GM19395 (cell line): Measurements from ENCODE around the gene NBPF26.
"Not testable (repeated sequence)": the region's sequence is repeated elsewhere in the genome, so short reads cannot be mapped to it uniquely, and the experiment has no call there.

ENCODE experiments used
- ATAC-seq: cut with Tn5 transposase; IDR thresholded peaks from one replicate; pipeline ENCODE4 v1.9.1; 2021; ENCODE audit warnings: mild to moderate bottlenecking, moderate library complexity; ENCODE audit not compliant: unreplicated experiment

NBPF26 gene

DNA sequence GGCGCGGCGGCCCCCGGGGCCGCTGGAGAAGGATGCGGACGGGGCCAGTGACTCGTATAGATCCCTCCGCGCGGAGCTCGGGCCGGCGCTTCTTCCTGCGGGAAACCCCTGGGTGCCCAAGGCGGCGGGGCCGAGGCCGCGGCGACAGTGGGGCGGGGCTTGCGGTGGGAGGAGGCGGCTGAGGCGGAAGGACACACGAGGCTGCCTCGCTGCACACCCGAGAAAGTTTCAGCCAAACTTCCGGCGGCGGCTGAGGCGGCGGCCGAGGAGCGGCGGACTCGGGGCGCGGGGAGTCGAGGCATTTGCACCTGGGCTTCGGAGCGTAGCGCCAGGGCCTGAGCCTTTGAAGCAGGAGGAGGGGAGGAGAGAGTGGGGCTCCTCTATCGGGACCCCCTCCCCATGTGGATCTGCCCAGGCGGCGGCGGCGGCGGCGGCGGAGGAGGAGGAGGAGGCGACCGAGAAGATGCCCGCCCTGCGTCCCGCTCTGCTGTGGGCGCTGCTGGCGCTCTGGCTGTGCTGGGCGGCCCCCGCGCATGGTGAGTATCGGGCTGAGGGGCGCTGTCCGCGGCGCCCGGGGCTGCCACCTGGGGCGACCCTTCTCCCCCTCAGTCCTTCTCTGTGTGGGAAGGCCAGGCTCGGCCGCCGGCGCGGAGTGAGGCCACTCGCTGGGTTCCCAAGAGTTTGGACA is at the start of gene NBPF26:
Gene NBPF26 (plus strand): TSS at position 231 of the 688 bp plus-strand sequence.
- peak; percentile 60 for ATAC-seq

DNA sequence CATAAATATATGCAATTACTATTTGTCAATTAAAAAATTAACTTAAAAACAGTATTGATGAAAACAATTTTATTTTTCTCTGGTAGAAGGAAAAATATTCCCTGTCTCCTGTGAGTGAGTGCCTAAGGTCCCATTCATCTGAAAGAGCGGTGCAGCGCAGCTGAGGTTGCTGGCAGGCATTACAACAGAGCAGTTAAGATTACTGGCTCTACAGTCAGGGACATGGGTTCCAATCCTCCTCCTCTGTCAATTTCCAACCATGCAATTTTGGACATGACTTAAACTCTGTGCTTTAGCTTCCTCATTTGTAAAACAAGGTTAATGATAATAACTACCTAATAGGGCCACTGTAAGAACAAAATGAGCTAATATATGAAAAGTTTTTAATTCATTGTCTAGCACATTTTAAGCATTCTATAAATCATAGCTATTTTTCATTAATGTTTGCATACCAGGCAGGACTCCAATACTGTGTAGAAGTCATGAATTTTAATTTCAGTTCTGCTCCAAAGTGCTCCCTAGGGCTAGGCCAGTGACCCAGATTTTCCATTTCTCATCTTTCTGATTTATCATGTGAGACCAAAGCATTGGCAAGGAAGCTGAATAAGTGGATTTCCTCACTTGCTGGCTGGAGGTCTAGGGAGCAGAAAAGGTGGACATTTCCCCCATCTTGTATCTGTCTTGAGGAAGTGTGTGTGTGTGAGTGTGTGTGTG is 43.5 kb upstream of the NBPF26 start:
- ATAC-seq, result not testable (repeated sequence)

DNA sequence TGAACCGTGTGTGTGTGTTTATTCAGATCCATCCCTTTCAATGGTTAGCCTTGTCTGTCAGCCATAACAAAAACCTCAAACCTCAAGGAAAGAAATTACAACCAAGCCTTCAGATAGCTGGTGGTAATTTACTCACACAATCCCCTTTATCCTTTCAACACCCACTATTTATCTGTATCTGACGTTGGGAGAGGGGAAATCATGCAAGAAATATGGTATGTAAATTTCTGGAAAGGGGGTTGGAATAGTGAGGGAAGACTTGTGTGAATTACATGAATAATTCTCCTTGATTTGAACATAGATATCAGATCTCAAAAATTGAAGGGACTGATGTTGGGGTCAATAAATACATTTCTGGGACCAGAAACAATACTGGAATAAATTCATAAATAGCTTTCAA is 42.8 kb upstream of the NBPF26 start:
- ATAC-seq, result not testable (repeated sequence)

DNA sequence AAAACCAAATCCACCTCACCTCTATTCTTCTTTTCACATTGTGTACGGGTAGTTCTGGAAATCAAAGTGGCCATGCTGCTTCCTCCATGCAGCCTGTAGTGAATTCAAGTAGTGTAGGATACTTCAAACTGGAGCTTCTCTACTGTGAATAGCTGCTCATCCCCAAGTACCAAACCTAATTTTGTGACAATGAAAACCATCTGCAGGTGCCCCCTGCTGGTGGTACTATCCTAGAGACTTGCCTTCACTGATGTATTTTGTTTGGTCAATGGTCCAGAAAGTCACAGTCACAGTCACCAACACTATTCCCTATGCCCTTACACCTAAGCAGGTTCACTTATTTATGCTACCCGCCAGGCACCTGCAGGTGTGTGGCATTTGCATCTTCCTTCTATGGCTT is 39.3 kb upstream of the NBPF26 start:
- ATAC-seq, result not testable (repeated sequence)

DNA sequence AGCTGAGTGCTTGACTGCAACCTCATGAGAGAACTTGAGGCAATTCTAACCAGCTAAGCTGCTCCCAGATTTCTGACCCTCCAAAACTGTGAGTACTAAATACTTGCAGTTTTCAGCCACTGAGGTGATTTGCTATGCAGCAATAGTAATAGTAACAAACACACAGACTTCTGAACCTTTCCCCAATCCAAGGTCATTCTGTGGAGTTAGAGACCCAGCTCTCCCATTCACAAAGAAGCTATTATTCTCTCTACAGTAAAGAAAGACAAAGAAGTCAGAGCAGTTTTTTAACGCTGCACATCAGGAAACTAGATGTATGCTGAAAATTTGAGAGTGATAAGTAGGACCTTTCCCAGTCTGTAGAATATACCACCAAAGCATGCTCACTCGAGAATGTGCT is 38.1 kb upstream of the NBPF26 start:
- ATAC-seq, result not testable (repeated sequence)

DNA sequence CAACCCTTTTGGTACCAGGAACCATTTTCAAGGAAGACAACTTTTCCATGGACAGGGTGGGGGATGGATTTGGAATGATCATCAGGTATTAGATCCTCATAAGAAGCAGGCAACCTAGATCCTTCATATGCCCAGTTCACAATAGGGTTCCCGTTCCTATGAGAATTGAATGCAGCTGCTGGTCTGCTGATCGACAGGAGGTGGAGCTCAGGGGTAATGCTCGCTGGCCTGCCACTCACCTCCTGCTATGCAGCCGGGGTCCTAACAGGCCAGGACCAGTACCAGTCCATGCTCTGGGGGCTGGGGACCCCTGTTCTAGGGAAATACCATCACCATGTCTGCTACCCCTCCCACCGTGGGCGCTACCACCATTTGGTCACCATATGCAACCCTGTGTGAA is 36.5 kb upstream of the NBPF26 start:
- ATAC-seq, result not testable (repeated sequence)

DNA sequence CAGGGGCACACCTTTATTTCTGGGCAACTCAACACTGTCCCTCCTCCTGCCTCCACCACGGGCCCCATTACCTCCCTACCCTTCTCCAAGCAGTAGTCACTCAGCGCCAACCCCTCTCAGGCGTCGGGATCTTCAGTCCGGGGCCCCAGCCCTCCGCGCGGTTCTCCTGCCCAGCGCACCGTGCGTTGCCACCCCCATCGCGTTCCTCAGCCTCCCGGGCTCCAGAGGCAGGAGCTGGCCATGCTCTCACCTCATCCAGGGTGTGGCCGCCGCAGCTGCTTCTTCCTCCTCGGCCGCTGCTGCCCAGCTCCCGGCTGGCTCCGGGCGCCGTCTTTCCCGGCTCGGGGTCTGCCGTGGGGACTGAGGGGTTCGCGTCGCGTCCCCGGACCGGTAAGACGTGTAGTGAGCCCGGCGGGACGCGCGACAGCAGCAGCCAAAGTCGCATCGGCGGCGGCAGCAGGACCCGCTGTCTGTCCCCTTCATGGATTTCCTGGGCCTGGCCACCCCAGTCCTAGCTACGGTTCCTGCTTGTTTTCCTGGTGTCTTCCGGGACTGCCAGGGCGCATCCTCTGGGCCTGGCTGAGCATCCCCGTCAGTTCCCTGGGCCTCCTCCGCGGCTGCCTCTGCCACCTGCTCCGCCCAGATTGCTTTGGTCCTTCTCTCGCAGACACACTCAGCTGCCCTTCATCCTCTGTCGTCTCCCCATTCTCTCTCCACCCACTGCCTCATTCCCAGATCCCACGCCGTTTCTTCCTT is 22.8 kb upstream of the NBPF26 start:
- ATAC-seq, result not testable (repeated sequence)

DNA sequence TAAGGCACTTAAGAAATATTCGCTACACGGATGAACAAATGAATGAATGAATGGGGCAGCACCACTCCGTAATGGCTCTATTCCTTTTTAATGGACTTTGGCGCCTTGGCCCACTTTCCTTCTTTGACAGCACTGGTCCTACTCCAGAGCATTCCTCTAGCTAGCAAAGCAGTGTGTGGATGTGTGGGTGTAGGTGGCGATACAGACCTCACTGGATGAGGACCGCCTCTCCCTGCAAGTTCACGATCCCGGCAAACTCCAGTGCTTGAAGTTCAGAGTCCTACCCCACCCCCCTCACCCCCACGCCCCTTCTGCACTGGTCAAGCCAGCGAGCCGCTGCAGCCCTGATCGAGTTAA is 409 bp upstream of the NBPF26 start:
- not testable (repeated sequence) for ATAC-seq

DNA sequence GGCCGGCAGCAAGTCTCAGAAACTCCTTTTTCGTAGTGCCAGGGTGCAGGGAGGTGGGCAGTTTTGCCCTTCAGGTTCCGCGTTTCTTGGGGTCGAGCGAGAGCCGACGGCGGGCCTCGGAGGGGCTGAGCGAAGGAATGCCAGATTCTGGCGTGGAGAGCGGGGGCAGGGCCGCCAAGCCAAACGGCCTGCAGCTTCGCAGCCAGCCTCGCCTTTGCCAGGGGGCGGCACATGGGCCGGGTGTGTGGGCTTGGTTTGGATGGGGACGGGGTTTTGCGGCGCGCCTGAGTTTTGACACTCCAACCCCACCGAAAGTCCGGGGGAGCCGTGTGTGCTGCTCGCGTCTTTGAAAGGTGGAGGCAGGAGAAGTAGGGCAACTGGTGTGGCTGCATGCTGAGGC is 762 bp downstream of the NBPF26 start:
- ATAC-seq, result not testable (repeated sequence)

DNA sequence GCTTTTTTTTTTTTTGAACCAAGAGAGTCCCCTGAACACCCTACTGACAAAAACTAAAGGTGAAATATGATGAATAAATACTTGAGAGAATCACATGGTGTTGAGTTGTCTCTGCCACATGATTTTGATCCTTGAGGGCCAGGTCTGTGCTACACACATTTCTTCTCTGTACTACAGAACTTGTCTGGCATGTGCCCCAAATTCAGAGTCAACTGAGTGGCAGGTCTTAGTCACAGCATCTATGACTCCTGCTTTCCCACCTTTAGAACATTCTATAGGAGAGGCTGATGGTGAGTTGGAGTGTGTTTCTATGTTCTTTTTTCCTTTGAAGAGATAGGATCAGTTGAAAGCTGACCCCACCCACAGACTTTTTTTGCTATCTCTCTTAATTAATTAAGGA is 5.1 kb downstream of the NBPF26 start:
- not testable (repeated sequence) for ATAC-seq

DNA sequence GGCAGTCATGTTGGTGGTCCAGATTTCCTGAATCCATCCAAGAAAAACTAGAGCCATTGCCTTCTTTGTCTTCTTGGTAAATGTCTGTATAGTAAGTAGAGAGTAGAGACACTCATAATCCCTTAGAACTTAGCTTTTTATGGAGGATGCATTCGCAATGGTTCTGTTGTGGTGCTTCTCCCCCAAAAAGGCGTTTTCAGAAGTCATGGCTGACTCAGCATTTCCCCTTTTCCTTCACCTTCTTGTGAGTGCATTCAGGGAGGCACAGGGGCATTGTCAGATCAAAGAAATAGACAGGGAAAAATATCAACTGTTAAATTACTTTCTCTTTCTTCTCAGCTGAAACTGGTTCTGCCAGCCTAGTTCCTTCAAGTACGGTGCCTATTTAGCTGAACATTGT is 45.3 kb downstream of the NBPF26 start:
- ATAC-seq, result not testable (repeated sequence)

DNA sequence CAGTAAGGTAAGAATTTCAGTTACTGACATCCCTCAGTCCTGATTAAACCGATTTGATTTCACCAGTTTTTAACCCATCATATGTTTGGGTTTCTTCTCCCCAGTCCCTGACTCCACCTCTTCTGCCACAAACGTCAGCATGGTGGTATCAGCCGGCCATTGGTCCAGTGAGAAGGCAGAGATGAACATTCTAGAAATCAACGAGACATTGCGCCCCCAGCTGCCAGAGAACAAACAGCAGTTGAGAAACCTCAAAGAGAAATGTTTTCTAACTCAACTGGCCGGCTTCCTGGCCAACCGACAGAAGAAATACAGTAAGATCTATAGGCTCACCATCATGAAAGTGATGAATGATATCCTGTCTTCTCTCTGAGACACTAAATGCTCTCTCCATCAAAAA is 81.7 kb downstream of the NBPF26 start:
- ATAC-seq, result not testable (repeated sequence)

DNA sequence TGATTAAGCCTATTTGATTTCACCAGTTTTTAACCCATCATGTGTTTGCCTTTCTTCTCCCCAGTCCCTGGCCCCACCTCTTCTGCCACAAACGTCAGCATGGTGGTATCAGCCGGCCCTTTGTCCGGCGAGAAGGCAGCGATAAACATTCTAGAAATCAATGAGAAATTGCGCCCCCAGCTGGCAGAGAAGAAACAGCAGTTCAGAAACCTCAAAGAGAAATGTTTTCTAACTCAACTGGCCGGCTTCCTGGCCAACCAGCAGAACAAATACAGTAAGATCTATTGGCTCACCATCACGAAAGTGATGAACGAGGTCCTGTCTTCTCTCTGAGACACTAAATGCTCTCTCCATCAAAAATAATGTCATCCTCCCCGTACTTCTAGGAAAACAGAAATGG is 88.1 kb downstream of the NBPF26 start:
- not testable (repeated sequence) for ATAC-seq

DNA sequence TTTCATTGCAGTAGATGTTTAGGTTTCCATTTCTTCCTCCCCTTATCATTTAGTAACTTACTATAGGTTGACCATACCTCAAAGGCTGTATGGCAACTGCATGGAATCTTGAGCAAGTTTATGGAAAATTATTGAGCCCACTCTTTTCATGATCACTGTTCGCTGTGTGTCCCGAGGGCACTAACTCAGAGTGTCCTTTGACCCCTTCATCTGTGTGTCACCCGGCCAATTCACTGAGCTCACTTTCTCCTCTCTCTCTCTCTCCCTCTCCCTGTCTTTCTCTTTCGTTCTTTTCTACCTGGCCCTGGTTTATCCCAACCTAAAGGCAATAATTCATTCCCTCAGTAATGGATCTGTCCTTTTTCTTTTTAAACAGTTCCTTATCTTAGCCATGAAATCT is 101.3 kb downstream of the NBPF26 start:
- not testable (repeated sequence) for ATAC-seq

DNA sequence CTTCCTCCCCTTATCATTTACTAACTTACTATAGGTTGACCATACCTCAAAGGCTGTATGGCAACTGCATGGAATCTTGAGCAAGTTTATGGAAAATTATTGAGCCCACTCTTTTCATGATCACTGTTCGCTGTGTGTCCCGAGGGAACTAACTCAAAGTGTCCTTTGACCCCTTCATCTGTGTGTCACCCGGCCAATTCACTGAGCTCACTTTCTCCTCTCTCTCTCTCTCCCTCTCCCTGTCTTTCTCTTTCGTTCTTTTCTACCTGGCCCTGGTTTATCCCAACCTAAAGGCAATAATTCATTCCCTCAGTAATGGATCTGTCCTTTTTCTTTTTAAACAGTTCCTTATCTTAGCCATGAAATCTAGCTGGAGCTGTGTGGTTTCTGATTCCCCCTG is 102.9 kb downstream of the NBPF26 start:
- ATAC-seq, result not testable (repeated sequence)

DNA sequence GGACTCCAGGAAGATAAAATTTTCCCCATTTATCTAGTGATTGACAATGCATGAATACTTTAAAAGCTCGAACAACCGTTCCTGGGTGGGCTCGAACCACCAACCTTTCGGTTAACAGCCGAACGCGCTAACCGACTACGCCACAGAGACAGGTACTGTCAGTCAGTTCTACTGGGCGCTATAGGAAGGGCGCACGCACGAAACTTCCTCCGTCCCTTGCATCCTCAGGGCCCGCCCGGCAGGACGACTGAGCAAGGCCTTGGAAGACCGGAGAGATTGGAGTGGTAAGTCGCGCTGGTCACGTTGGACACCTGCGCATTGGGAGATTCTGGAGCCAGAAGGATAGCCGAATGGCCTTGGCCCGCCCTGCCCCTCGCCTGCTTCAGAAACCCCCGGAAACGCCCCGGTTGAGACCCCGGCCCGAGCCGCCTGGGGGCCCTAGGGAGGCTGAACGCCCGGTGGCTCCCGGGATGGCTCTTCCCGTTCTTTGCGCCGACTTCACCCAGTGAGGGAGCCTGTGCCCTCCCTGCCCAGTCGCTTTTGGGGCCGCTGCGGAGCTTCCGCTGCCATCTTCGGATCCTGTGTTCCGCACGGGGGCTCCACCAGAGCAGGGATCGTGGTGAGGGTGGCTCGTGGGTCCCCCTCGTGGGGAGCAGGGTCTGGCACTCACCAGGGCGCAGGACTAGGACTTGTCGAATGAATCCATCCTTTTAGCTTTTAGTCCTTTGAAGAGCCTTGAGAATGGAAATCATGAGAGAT is 120.6 kb downstream of the NBPF26 start:
- not testable (repeated sequence) for ATAC-seq

DNA sequence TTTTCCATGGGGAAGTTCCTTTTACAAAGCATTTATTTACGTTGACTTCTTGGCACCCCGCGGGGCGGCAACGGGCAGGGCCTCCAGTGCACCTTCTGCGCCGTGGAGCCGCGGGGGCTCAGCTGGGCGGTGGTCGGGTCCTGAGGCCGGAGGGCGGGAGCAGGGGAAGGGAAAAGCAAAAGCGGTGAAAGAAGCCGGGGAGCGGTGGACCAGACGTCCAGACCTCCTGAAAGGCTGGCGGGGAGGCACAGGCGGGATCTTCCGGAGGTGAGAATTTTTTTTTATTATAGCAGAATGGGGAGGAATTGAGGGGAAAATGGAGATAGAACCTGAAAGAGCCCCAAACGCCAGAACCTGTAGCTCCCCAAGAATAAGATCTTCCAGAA is 121.2 kb downstream of the NBPF26 start:
- not testable (repeated sequence) for ATAC-seq

DNA sequence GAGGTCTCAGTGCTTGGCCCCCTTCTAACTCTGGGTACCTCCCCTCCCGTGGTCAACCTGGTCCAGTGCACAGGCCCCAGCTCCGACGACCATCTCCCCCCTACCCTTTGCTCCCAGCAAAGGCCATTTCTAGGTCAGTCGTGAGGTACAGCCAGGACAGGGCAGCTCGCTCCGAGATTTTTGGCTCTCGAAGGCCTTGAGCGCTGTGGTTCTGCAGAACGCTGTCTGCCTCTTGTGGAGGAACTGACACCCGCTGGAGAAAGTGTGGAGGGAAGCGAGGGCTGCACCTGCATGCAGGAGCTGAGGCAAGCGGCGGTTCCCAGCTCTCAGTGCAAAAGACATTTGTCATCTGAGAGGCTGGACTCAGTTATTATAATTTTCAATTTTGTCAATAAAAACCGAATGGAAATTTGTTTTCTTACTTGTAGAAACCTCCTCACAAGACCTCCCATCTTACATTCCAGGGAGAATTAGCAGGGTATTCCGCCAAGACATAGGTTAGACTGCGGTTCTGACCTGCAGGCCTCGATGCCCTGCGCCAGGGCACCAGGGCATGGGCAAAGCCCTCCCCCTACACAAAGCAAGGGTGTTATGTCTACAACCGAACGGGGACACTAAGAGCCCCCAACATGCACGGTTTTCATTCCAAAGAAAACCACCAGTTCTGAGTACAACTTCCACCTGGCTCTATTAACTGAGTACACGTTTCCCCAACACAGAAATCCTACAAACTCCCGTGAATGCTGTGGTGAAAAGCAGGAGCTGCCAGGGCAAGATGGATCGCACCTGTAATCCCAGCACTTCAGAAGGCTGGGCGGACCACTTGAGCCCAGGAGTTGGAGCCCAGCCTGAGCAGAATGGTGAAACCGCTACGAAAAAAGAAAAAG is 125.9 kb downstream of the NBPF26 start:
- ATAC-seq, result peak; percentile 3

DNA sequence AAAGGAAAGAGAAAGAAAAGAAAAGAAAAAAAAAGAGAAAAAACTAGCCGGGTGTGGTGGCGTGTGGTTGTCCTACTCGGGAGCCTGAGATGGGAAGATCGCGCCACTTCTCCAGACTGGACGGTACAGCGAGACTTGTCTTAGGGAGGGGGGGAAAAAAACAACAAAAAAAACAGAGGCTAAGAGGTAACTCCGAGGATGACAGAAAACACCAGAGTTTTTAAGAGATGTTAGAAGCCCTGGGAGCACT is 126.5 kb downstream of the NBPF26 start:
- ATAC-seq, result not testable (repeated sequence)
